Raji (cell line): ENCODE data around the gene PRKD1.

ENCODE experiments used
- POLR2A ChIP-seq: IDR thresholded peaks from 2 replicates; pipeline ENCODE4 v1.6.1; 2011; ENCODE audit warnings: low read depth, low read length, control low read depth; ENCODE audit not compliant: insufficient read depth

The PRKD1 gene

GRCh38 chr14:29648045-29648444 lies 279.6 kb downstream of the PRKD1 start:
- no peak for TF ChIP-seq POLR2A

GRCh38 chr14:29645117-29645516 lies 282.5 kb downstream of the PRKD1 start:
- TF ChIP-seq POLR2A = no peak

DNA sequence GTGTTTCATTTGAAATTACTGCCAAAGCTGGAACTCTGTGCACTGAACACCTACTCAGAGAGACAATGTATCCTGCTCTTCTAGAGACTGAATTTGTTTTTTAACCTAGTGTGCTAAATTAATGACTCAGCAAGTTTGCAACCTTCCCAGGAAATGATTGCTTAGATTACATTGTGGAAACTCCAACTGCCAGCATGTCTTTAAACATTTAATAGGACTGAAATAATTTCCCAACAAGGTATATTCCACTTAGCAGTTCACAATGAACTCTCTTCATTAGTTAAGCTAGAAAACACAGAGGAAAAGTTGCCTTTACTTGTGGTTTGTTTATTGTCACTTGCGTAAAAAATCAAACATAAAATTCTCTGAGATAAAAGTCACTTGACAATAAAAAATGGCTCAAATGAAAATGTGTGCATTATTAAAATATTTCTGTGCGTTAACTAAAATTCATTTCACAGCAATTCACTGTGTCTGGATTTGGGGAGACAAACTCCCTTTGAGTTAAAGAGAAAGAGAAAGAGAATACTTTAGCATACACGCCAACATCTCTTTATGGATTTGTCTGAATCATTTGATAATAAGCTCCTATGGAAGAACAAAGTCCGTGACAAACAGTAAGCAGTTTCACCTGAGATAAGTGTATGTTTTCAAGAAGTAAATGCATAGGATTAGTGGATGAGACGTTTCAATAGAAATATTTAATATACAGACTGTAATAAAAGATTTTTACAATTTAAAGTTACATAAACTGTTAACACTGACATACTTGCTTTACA lies 284.0 kb downstream of the PRKD1 start:
- TF ChIP-seq POLR2A = no peak

GRCh38 chr14:29637411-29637810 lies 290.2 kb downstream of the PRKD1 start:
- no peak for TF ChIP-seq POLR2A

DNA sequence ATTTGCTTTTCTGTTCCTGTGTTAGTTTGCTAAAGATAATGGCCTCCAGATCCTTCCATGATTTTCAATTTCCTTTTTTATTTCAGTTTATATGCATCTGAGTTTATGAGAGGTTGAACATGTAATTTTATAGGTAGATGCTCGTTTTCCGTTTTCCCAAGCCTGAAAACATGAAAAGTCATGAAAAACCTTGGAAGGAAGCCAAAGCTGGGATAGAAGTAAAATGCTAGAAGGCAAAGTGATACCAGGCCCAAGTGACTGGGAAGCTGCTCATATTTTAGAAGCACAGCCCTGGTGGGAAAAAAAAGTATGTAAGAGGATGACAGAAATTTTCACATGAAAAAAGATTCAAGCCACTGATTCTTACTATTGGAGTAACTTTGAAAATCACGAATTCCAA lies 290.8 kb downstream of the PRKD1 start:
- no peak for TF ChIP-seq POLR2A

- TF ChIP-seq POLR2A = no peak
Observed at GRCh38 chr14:29630566-29631160, 297.0 kb downstream of the PRKD1 start.

GRCh38 chr14:29629839-29630238 lies 297.8 kb downstream of the PRKD1 start:
- no peak for TF ChIP-seq POLR2A

GRCh38 chr14:29627137-29627536 lies 300.5 kb downstream of the PRKD1 start:
- no peak for TF ChIP-seq POLR2A

DNA sequence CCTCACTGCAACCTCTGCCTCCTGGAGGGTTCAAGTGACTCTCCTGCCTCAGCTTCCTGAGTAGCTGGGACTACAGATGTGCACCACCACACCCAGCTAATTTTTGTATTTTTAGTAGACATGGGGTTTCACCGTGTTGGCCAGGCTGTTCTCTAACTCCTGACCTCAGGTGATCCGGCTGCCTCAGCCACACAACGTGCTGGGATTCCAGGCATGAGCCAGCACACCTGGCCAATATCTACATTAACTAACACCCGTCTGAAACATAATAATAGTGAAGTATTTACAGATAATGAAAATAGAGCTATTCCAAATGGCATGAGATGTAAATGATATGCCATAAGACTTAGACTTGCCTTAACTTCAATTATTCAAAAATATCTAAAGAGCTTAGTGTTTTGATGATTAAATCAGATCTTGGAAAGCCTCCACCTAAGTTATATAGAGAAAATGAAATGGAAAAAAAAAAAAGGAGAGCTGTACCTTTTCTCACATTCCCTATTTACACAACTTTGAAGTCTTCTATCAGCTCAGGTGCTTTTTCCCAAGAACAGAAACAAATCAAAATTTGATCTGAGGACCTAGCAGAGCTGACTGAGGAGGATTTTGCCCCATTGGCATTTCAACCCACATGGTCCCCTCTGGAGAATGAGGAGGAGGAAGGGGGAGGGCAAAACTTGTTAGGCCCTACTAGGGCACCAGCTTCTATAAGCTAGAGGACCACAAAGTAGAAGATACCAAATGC lies 309.2 kb downstream of the PRKD1 start:
- TF ChIP-seq POLR2A = no peak

DNA sequence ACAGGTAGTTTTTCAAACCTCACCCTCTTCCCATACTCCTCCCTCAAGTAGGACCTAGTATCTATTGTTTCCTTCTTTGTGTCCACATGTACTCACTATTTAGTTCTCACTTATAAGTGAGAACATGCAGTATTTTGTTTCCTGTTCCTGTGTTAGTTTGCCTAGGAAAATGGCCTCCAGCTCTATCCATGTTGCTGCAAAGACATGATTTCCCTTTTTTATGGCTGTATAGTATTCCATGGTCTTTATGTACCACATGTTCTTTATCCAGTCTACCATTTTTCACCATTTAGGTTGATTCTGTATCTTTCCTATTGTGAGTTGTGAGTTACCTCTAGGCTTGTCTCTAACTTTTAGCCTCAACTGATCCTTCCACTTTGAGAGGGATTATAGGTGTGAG lies 310.7 kb downstream of the PRKD1 start:
- no peak for TF ChIP-seq POLR2A

DNA sequence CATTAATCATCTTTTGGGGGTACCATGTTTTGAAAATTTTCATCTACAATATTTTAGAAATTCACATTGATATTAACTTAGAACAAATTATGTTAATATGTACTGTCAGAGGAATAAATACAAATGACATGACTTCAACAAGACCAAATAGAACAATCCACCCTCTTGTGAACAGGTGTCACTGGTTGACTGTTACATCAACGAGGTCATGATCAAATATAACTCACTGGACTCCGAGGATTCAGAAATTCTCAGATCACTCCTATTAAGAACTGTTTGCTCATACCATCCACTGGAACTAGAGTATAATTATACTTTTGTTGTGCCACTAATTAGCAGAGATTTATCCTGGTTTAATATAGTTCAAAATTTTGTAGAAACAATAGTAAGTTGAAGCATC lies 318.8 kb downstream of the PRKD1 start:
- no peak for TF ChIP-seq POLR2A

DNA sequence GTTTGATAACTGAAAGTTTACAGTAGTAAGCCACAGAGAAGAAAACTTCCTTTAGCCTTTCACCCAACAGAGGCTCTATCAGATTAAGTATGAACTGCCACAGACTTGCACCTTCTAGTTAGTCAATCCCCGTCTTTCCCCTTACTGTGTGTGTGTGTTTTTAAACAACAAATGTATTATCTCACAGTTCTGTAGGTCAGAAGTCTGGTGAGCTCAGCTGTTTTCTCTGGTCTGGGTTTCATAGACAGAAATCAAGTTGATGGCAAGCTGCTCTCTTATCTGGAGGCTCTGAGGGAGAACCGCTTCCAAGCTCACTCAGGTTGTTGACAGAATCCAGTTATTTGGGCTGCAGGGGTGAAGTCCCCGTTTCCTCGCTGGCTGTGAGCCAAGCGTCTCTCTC lies 320.5 kb downstream of the PRKD1 start:
- TF ChIP-seq POLR2A = no peak

- TF ChIP-seq POLR2A = no peak
Observed at GRCh38 chr14:29603696-29604095, 324.0 kb downstream of the PRKD1 start.

GRCh38 chr14:29601616-29602015 lies 326.0 kb downstream of the PRKD1 start:
- TF ChIP-seq POLR2A = no peak

- no peak for TF ChIP-seq POLR2A
Observed at GRCh38 chr14:29587761-29588470, 339.7 kb downstream of the PRKD1 start.
